HG03575 (cell line): Measurements from ENCODE around the gene LRRC3.

Experiments used
- ATAC-seq: cut with Tn5 transposase; IDR thresholded peaks from one replicate; pipeline ENCODE4 v1.9.1; 2021; ENCODE audit not compliant: unreplicated experiment, insufficient number of reproducible peaks, low FRiP score; ENCODE audit errors: extremely low read depth

Gene LRRC3

DNA sequence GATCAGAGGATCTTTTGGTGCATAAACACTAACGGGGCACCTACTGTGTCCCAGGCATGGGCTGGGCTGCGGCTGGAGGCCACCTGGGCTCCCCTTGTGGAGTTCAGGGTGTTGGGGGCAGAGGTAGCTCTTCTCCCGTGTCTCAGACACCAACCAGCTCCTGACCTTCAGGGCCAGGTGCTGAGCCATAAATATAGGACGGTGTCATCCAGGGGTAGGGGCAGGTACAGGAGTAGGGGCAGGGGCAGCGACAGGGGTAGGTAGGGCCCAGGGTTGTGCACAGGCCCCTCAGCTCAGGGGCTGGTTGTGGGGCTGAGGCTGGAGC, 18.0 kb upstream of the LRRC3 start:
- no peak for ATAC-seq

DNA sequence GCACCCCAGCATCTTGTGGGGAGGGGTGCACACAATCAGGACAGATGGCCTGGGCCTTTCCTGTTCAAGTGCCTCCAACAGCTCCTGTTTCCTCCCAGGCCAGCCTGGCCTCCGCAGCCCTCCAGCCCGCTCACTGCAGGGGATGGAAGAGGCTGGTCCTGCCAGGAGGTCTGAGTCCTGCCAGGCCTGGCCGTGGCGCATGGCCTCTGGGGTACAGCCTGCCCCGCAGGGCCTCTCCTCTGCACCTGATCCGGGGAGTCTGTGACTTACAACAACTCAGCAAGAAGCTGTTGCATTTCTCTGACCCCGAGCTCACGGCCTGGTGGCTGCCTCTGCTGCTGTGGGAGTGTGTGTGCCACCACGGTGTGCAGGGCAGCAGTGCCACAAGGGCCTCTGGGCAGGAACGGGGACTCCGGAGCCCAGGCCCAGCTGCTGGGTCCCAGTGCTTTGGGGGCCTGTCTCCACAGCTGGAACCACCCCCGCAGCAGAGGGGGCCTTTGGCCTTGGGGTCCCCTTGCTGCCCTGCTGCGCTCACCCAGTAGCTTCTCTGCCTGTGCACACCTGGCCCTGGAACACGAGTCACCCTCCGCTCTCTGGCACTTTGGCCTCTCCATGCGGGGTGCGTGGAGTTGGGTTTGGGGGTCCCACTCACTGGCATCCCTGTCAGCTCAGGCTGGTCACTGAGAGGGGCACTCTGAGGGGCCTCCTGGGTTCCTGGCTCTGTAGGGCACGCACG, 17.4 kb upstream of the LRRC3 start:
- ATAC-seq = no peak

DNA sequence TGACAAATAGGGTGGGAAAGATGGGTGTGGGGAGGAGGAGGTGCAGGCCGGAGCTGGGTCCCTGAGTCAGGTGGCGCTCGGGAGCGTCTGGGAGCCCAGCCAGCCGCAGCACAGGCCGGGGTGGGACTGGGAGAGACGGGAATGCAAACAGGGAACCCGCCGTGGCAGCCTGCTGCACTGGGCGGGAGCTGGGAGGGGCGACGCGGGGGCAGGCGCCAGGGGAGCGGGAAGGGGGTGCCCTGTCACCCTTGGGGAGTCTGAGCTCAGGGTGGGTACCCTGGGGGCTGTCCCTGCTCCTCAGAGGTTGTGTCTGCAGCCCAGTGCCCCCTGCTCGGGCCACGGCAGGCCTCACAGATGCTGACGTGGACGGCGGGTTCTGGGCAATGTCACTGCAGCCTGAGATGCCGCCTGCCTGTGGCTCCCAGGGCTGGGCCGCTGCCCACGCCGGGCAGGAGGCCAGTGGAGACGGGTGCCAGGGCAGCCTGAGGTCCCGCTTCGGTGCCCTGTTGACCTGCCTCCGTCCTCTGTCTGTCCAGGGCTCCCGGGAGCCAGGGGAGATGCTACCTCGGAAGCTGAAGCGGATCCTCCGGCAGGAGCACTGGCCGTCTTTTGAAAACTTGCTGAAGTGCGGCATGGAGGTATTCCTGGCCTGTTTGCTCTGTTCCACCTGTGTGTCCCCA, 16.6 kb upstream of the LRRC3 start:
- ATAC-seq = no peak

DNA sequence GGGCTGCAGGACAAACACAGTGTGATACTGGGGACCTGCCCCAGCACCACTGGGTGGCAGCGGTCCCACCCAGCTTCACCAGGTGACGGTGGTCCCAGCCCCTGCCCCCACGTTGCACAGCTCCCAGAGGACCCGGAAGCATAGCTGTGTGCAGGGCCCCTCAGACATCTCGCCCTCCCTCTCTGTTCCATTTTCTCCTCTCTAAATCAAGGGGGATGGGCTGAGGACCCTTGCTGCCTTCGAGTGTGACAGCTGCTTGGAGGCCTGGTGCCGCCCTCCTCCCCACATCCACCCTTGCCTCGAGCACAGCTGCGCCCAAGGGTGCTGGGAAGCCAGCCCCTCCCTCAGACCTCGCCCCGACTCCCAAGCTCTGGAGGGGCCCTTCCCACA, 16.1 kb upstream of the LRRC3 start:
- ATAC-seq = no peak

DNA sequence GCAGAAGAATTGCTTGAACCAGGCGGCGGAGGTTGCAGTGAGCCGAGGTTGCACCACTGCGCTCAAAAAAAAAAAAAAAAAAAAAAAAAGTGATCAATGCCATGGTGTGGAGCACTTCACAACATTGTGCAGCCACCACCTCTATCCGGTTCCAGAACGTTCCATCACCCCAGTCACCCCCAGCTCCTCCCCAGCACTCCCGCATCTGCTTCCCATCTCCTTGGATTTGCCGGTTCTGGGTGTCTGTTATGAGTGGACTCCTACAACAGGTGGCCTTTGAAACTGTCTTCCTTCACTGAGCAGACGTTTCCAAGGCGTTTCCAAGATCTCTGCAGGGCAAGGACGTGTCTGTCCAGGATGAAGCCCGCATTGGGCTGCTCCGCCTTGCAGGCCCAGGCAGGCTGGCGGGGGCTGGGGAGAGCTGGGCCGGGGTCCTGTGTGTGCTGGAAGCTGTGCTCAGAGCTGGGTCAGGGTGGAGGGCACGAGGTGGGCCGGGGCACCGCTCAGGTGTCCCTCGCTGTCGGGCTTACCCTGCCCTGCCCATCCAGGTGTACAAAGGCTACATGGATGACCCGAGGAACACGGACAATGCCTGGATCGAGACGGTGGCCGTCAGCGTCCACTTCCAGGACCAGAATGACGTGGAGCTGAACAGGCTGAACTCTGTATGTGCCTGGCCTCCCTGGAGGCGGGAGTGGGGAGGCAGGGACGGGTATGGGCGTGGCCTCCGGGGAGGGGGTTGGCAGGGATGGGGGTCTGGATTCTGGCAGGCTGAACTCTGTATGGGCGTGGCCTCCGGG, 14.9 kb upstream of the LRRC3 start:
- ATAC-seq = no peak

DNA sequence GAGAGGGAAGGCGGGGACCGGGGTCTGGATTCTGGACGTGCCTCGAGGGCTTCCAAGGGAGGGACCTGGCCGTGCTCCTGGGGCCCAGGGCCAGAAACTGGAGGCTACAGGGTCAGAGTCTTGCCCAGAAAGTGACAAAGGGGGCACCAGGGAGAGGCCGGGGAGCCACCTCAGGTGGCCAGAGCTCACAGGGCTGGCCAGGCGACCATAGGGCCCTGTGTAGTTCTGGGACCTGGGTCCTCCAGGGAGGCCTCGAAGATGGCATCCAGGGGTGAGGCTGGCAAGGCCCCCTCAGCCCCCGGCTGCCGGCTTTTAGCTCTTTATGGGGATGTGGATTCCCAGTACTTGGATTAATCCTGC, 14.3 kb upstream of the LRRC3 start:
- no peak for ATAC-seq

DNA sequence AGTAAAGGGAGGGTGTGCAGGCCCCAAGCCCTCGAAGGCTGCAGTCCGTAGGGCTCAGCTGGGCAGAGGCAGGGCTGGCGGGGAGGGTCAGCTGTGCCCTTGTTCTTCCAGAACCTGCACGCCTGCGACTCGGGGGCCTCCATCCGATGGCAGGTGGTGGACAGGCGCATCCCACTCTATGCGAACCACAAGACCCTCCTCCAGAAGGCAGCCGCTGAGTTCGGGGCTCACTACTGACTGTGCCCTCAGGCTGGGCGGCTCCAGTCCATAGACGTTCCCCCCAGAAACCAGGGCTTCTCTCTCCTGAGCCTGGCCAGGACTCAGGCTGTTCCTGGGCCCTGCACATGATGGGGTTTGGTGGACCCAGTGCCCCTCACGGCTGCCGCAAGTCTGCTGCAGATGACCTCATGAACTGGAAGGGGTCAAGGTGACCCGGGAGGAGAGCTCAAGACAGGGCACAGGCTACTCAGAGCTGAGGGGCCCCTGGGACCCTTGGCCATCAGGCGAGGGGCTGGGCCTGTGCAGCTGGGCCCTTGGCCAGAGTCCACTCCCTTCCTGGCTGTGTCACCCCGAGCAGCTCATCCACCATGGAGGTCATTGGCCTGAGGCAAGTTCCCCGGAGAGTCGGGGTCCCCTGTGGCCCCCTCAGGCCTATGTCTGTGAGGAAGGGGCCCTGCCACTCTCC, 13.6 kb upstream of the LRRC3 start:
- ATAC-seq = no peak

DNA sequence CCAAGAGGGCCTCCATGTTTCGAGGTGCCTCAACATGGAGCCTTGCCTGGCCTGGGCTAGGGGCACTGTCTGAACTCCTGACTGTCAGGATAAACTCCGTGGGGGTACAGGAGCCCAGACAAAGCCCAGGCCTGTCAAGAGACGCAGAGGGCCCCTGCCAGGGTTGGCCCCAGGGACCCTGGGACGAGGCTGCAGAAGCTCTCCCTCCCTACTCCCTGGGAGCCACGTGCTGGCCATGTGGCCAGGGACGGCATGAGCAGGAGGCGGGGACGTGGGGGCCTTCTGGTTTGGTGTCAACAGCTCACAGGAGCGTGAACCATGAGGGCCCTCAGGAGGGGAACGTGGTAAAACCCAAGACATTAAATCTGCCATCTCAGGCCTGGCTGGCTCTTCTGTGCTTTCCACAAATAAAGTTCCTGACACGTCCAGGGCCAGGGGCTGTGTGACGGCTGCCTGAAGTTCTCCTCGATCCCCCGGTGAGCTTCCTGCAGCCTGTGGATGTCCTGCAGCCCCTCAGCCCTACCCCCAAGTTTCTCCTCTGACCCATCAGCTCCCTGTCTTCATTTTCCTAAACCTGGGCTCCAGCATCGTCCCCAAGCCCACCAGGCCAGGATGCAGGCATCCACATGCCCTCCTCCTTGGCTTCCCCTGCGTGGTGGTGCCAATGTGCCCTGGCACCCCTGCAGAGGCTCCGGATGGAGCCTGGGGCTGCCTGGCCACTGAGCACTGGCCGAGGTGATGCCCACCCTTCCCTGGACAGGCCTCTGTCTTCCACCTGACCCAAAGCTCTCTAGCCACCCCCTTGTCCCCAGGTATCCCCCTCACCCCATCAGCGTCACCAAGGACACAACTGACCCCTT, 12.8 kb upstream of the LRRC3 start:
- no peak for ATAC-seq

DNA sequence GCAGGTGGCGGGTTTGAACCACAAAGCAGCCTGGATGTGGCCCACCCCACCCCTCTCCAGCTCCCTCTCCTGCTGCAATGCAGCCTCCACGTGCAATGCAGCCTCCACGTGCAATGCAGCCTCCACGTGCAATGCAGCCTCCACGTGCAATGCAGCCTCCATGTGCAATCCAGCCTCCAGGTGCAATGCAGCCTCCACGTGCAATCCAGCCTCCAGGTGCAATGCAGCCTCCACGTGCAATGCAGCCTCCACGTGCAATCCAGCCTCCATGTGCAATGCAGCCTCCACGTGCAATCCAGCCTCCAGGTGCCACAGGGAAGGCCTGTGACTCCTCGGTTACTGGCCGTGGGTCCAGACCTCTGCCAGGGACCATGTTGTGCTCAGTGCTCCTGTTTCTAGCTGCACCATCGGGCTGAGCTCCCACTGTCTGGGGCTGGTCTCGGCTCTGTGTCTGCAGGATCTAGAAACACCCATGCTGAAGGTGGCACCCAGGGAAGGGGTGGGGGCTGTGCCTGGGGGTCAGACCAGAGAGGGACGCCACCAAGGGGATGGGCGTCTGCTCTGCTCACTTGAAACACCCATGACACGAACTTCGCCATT, 11.9 kb upstream of the LRRC3 start:
- no peak for ATAC-seq

DNA sequence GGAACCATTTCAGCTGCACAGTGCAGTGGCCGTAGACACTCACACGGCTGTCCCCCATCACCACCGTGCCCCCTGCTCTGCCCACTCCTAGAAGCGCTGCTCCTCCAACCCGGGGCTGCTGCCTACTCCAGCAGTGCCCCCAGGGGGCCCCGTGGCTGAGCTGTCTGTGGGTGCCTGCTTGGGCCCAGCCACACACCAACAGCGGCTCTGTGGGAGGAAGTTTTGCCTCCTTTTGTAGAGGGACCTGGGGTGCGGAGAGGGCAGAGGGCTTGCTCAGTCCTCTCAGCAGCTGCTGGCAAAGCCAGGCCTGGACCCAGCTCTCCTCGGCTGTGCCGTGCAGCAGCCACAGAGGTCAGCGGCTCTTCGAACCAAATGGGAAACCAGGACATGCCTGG, 11.4 kb upstream of the LRRC3 start:
- no peak for ATAC-seq

DNA sequence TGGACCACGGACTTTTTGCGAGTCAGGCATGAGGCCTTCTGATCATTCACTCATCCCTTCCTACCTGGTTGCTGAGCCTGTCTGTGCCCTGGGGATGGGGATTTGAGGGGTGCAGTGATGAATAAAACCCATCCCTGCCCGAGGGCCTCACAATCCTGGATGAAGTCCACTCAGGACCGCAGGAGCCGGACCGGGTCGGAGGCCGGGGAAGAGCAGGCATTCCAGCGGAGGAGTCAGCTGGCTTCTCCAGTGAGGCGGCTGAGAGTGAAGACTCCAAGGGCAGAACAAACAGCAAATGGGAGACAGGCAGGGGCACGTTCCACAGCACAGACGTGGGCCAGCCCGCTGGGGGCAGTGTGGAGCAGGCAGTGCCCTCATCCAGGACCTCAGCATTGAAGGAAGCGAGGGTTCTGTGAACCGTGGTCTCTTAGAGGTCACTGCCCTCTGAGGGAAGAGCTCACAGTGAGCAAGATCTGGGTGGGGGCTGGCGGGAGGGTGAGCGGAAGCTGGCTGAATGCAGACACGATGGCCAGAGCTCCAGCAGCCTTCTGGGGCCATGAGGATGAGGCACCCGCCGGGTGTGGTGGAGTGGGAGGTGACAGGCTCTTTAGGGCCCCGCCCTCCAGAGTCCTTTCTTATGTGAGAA, 10.9 kb upstream of the LRRC3 start:
- no peak for ATAC-seq

DNA sequence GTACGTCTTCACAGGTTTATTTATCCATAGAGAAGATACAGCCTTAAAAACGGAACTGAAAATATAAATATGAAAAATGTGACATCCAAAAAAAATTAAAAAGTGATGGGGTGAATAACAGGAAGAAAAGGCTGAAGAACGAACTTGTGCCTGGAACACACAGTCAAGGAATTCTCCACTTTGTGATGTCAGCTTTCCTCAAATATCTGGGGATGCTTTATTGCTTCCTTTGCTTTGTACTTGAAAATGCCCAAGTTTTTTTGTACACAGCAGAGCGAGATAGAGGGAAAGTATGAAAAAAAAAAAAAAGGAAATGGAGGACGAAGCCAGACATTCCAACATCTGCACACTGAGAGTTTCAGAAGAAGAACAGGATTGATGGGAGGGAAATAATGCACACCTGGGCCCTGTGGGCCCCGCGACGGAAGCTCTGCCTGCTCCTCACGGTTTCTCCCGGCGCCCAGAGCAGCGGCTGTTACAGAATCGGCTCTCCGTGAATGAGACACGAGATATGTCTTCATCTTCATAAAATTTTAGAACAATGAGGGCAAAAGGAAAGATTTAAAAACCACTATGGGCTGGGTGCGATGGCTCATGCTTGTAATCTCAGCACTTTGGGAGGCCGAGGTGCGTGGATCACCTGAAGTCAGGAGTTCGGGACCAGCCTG, 10.0 kb upstream of the LRRC3 start:
- no peak for ATAC-seq

DNA sequence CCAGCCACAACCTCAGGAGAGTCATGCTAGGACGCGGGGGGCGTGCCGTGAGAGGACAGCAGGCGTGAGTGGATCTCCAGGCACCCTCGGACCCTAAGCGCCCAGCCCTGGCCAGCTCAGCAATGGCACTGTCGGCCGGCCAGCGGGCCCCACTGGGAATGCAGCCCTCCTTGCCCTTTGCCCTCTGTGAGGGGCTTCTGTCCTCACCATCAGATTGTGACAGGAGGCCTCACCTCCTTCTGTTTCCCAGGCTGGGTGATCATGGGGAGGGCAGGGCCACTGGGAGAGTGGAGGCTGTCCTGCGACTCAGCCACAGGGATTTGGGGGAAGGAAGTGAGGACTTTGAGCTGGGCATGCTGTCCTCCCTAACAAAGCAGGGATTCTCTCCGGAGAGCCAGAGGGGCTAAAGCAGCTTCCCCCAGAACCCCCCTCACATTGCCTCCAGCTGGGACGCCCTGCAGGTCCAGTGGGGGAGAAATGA, 6.6 kb upstream of the LRRC3 start:
- no peak for ATAC-seq

DNA sequence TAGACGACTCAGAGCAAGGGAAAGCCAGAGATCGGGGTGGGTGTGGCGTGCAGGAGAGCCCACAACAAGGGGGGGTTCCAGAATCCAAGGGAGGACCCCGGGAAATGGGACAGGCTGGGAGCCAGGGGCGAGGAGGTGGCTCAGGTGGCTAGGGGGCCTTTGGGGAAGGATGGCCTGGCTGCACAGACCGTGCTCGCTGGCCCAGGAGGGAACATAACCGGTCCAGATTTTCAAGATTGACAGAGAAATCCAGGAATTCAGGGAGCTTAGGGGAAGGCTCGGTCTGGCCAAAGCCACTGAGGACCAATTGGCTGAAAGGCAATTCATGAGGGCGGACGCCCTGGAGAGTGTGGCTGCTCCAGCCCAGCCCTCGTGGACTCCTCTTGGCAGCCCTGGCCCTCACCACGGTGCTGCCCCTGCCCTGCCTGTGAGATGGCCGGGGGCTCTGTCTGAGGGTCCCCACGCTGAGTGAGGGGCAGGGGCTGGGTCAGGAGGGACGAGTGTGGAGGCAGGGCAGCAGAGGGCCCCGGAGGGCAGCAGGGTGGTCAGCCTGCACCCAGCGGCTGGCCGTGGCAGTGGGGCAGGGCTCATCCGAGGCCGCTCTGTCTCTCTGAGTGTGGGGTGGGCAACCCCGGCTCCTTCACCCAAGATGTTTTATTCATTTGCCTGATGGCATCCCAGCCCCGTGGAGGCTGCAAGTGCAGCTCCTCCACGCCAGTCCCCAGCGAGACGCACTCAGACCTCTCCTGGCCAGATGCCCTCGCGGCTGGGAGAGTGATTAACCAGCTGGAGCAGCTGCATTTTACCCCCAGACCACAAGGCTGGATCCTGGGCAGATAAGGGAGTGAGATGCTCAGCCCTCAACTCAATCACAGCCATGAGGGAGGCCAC, 5.6 kb upstream of the LRRC3 start:
- no peak for ATAC-seq

DNA sequence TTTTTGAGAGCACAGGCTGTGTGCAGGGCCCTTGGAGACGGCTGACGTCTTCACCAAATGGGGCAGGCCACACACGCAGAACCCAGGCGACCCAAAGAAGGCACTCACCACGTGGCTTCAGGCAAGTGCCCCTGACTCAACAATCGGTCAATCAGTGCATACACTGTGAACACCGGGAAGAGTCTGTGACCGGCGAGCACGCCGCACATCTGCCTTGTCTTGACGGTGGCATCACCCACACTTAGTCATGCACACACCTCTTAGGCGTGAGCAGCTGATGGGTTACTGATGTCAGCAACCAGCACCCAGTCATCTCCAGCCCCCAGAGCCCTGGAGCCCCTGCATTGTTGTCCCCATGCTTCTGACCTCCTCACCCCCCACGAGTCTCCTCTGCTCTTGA, 4.9 kb upstream of the LRRC3 start:
- no peak for ATAC-seq

DNA sequence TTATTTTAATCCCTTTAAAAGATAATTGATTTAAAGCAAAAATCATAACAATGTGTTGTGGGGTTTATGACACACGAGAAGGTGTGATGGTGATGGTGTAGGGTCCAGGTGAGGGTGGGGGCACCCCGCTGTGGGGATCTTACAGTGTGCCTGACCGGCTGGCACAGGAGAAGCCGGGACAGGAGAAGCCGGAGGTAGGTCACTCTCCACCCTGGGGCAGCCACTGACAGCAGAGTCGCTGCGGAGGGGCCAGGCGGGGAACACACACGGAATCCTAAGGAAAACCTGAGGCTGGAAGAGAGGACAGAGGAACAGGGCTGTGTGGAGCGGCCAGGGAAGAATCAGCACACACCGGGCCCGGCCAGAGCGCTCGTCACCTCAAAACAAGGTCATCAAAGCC, 4.3 kb upstream of the LRRC3 start:
- ATAC-seq = no peak

DNA sequence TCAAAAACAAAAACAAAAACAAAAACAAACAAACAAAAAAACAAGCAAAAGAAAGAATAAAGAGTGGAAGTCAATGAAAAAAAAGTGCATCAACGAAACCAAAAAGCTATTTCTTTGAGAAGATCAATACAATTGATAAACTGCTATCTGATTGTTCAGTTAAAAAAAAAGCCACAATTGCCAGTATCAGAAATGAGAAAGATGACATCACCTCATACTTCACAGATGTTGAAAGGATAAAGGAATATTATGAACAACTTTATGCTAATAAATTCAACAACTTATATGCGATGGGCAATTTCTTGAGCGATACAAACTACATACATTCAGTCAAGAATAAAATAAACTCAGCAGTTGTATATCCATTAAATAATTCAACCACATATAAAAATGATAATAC, 2.2 kb upstream of the LRRC3 start:
- ATAC-seq = no peak
